ENCODE data around the gene HOMEZ.
"Not testable (repeated sequence)": the region's sequence is repeated elsewhere in the genome, so short reads cannot be mapped to it uniquely, and the experiment has no call there.

Gene HOMEZ

GRCh38 chr14:23281247-23281646, 4.7 kb downstream of the HOMEZ start:
- no peak for DNase-seq (ENCODE audit: low read depth, low spot score)

DNA sequence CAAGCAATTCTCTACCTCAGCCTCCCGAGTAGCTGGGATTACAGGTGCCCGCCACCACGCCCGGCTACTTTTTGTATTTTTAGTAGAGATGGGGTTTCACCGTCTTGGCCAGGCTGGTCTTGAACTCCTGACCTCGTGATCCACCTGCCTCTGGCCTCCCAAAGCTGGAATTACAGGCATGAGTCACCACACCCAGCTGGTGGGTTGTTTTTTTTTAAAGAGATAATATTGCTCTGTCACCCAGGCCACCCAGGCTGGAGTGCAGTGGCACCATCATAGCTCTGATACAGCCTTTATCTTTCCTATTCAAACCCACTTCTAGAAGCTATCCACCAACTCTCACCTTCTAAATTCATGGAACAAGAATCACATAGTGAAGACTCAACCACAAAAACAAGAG, 8.0 kb downstream of the HOMEZ start:
- DNase-seq (ENCODE audit: low read depth, low spot score) = not testable (repeated sequence)

- no peak for DNase-seq (ENCODE audit: low read depth, low spot score)
Observed at GRCh38 chr14:23277189-23277588, 8.7 kb downstream of the HOMEZ start.

DNA sequence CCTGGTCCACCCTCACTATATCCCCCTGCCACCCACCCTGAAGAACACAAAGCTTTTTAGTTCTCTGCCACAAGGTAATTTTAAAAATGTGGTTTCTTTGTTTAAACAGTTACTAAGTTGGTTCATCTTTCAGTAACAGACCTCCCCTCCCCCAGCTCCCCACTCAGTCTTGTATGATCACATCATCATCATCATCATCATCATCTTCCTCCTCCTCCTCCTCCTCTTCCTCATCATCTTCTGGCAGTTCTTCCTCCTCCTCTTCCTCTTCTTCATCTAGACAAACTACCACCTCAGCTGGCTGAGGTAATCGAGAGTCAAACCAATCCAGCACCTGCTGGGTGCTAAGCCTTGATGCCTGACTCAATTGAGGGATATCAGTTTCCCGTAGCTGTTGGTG, 10.5 kb downstream of the HOMEZ start:
- DNase-seq (ENCODE audit: low read depth, low spot score) = no peak

- no peak for DNase-seq (ENCODE audit: low read depth, low spot score)
Observed at GRCh38 chr14:23269193-23269592, 16.7 kb downstream of the HOMEZ start.

- not testable (repeated sequence) for DNase-seq (ENCODE audit: low read depth, low spot score)
Observed at GRCh38 chr14:23260849-23261248, 25.1 kb downstream of the HOMEZ start.

DNA sequence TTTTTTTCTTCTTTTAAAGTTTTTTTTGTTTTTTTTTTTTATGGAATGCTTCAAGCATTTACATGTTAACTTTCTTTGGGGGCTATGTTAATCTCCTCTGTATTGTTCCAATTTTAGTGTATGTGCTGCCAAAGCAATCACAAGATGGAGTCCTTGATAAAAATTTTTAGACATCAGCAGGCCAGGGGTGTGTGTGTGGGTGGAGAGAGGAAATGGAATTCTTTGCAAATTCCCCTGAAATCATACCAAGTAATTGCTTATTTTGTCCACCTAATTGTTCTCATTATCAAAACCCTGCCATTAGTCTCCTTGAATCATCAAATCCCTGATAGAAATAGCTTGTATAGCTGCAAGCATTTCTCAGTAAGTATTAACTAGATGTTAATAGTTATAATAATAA, 26.5 kb downstream of the HOMEZ start:
- no peak for DNase-seq (ENCODE audit: low read depth, low spot score)

DNA sequence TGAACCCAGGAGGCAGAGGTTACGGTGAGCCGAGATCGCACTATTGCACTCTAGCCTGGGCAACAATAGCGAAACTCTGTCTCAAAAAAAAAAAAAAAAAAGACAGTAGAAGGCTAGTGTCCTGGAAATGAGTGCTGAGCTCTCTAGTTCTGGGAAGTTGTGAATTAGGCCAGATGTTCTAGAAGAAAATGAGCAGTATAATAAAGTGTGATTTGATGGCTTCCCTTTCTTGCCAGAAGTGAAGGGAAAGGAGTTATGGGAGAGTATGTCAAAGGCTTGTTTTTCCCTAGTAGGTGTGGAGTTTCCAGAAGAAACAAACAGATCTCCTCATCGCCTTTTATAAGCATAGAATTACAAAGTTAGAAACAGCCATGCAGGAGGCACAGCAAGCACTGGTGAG, 27.7 kb downstream of the HOMEZ start:
- DNase-seq (ENCODE audit: low read depth, low spot score) = no peak

GRCh38 chr14:23252420-23253333, 33.3 kb downstream of the HOMEZ start:
- DNase-seq (ENCODE audit: low read depth, low spot score) = no peak

DNA sequence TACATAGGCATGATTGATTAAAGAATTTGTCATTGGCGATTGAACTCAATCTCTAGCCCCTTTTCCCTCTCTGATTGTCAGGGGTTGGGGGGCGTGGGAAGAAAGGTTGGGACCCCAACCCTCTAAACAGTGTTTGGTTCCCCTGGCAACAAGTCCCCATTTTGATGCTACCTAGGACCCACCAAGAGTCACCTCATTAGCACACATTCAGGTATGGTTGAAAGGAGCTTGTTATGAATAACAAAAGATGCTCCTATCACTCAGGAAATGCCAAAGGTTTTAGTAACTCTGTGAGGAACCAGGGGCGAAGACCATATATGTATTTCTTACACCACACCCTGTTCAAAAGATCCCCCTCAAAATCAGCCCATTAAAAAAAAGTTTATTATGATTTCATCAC, 33.9 kb downstream of the HOMEZ start:
- DNase-seq (ENCODE audit: low read depth, low spot score) = no peak

GRCh38 chr14:23249824-23250223, 36.1 kb downstream of the HOMEZ start:
- DNase-seq (ENCODE audit: low read depth, low spot score) = no peak

DNA sequence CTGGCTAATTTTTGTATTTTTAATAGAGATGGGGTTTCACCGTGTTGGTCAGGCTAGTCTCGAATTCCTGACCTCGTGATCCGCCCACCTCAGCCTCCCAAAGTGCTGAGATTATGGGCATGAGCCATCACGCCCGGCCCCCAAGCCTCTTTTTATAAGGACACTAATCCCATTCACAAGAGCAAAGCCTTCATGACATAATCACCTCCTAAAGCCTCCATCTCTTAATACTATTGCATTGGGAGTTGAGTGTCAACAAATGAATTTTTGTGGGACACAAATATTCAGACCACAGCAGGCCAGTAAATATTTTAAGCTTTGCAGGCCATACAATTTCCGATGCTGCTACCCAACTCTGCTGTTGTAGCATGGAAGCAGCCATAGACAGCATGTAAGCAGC, 37.3 kb downstream of the HOMEZ start:
- DNase-seq (ENCODE audit: low read depth, low spot score) = no peak

DNA sequence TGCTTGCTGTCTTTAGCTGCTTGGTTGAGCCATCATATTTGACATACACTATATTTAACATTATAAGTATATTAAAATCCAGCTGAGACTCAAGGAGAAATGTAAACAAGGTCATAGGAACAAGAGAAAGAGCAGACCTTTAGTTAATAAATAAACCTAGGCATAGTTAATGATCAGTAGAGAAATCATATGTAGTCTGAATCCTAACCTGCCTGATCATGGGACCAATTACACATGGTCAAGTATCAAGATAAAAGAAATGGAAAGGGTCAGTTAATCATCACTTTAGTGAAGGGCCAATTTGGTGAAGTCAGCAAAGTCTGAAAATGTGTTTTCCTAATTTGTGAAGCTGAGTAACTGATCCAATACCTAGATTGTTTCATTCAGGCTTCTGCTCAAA, 40.6 kb downstream of the HOMEZ start:
- no peak for DNase-seq (ENCODE audit: low read depth, low spot score)

- DNase-seq (ENCODE audit: low read depth, low spot score) = no peak
Observed at GRCh38 chr14:23243066-23243465, 42.9 kb downstream of the HOMEZ start.

DNA sequence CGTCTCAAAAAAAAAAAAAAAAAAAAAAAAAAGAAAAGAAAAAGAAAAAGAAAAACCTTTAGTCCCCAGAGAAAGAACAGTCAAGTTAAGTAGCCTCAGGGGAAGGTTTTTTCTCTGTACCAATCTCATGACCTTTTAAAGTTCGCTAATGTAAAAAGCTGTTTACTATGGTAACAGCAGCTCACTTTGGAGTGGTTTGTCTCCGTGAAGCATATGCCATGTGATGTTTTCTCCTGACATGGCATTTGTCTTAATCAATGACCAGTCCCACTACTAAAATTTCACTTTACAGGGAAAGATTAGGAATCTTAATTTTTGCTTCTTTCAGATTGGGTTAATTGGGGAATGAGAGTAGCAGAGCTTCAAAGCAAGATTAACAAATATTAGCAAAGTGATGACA, 43.9 kb downstream of the HOMEZ start:
- no peak for DNase-seq (ENCODE audit: low read depth, low spot score)

DNA sequence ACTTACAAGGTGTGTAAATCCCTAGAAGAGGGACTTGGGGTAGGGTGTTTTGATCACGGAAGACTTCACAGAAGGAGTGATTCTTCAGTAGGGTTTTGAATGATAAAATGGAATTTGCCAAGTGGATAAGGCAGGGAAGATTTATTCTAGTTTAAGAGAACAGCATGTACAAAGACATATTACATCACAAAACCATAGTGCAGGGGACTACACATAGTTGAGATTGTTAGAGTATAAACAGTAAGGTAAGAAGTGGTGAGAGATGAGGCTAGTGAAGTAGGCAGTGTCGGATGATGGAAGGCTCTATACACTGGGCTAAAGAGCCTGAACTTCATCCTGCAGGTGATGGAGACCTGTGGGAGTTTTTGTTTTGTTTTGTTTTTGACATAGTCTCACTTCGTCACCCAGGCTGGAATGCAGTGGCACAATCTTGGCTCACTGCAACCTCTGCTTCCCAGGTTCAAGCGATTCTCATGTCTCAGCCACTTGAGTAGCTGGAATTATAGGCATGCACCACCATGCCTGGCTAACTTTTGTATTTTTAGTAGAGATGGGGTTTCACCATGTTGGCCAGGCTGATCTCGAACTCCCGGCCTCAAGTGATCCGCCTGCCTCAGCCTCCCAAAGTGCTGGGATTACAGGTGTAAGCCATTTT, 44.7 kb downstream of the HOMEZ start:
- DNase-seq (ENCODE audit: low read depth, low spot score) = not testable (repeated sequence)

- DNase-seq (ENCODE audit: low read depth, low spot score) = no peak
Observed at GRCh38 chr14:23240661-23241060, 45.3 kb downstream of the HOMEZ start.

GRCh38 chr14:23237772-23238594, 47.9 kb downstream of the HOMEZ start, which contains the start of gene RNF212B:
Gene RNF212B (plus strand): TSS chr14:23237936. CDS start chr14:23240346, 2,410 bp downstream.
- no peak for DNase-seq (ENCODE audit: low read depth, low spot score)

DNA sequence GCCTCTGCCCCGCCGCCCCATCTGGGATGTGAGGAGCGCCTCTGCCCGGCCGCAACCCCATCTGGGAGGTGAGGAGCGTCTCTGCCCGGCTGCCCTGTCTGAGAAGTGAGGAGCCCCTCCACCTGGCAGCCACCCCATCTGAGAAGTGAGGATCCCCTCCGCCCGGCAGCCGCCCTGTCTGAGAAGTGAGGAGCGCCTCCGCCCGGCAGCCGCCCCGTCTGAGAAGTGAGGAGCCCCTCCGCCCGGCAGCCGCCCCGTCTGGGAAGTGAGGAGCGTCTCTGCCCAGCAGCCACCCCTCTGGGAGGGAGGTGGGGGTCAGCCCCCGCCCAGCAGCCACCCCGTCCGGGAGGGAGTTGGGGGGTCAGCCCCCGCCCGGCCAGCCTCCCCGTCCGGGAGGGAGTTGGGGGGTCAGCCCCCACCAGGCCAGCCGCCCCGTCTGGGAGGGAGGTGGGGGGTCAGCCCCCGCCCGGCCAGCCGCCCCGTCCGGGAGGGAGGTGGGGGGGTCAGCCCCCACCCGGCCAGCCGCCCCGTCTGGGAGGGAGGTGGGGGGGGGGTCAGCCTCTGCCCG, 53.6 kb downstream of the HOMEZ start:
- DNase-seq (ENCODE audit: low read depth, low spot score) = not testable (repeated sequence)

DNA sequence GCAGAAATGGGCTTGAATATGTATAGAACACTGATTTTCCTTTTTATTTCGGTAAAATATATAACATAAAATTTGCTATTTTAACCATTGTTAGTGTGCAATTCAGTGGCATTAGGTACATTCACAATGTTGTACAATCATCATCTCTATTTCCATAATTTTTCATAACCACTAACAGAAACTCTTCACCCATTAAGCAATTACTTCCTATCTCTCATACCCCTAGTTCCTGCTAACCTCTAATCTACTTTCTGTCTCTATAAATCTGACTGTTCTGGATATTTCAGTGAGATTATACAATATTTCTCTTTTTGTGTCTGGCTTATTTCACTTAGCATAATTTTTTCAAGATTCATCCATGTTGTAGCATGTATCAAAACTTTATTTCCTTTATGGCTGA, 57.1 kb downstream of the HOMEZ start:
- no peak for DNase-seq (ENCODE audit: low read depth, low spot score)

DNA sequence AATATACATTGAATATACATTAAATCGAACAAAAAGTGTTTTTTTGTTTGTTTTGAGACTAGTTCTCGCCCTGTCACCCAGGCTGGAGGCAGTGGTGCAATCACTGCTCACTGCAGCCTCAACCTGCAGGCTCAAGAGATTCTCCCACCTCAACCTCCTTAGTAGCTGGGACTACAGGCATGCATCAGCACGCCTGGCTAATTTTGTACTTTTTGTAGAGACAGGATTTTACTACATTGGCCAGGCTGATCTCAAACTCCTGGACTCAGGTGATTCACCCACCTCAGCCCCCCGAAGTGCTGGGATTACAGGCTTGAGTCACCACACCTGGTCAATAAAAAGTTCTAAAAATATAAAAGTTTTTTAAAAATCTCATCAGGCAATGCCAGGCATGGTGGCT, 58.4 kb downstream of the HOMEZ start:
- DNase-seq (ENCODE audit: low read depth, low spot score) = no peak

GRCh38 chr14:23224958-23225357, 61.0 kb downstream of the HOMEZ start:
- DNase-seq (ENCODE audit: low read depth, low spot score) = not testable (repeated sequence)

Data from smooth muscle cell of the brain vasculature (primary cell).